LNCaP clone FGC (cell line): ENCODE measurements around the gene ADAT3.

ENCODE experiments used
- DNase-seq: peaks from one replicate; pipeline ENCODE4 v3.0.0-alpha.2; 2011; ENCODE audit warnings: low read depth
- H3K4me3 ChIP-seq: 2 replicates; pipeline ENCODE4 v1.5.1; 2011; ENCODE audit warnings: mild to moderate bottlenecking, low read depth, low read length, control low read depth
- CTCF ChIP-seq: IDR thresholded peaks from 2 replicates; pipeline ENCODE4 v1.5.1; 2012; ENCODE audit warnings: mild to moderate bottlenecking; ENCODE audit not compliant: control insufficient read depth, insufficient read depth; ENCODE audit errors: extremely low read depth

ADAT3 gene

GRCh38 chr19:1956122-1956494, 50.9 kb downstream of the ADAT3 start:
- H3K4me3 ChIP-seq: no peak overlapping the region
- TF ChIP-seq CTCF: no peak
- no peak for DNase-seq

- H3K4me3 ChIP-seq: no peak overlapping the region
- no peak for DNase-seq
- TF ChIP-seq CTCF: no peak
Observed at GRCh38 chr19:1956868-1957492, 51.8 kb downstream of the ADAT3 start.

GRCh38 chr19:1957562-1958248, 52.5 kb downstream of the ADAT3 start:
- TF ChIP-seq CTCF: no peak
- no peak for DNase-seq
- no peak overlapping the region for H3K4me3 ChIP-seq

GRCh38 chr19:1959928-1960589, 54.9 kb downstream of the ADAT3 start:
- no peak for DNase-seq
- no peak overlapping the region for H3K4me3 ChIP-seq
- TF ChIP-seq CTCF: no peak

GRCh38 chr19:1961000-1961883, 56.0 kb downstream of the ADAT3 start:
- no peak overlapping the region for H3K4me3 ChIP-seq
- TF ChIP-seq CTCF: no peak

GRCh38 chr19:1962674-1963073, 57.5 kb downstream of the ADAT3 start:
- no peak for DNase-seq
- no peak overlapping the region for H3K4me3 ChIP-seq
- no peak for TF ChIP-seq CTCF

More at GRCh38 chr19:1961000-1961883, 56.0 kb downstream of the ADAT3 start:
- DNase-seq: no peak
